ENCODE results near the gene OR10K2. TPM values are rescaled to one million over a fixed set of nuclear protein-coding genes. Genes with fewer than 3 reads are reported as not detected.
"Not testable (repeated sequence)": the region's sequence is repeated elsewhere in the genome, so short reads cannot be mapped to it uniquely, and the experiment has no call there.

Gene OR10K2
- total and polyA plus RNA-seq, 4 donors, result not detected

- Histone ChIP-seq H3K9me3 (ENCODE audit: control insufficient read depth in 4 of 4, insufficient read depth in 3 of 4, low read length in 3 of 4) (no peaks in the 10 kb centered on the region), H3K9ac (ENCODE audit: insufficient read depth in 1 of 2, low read length in 2 of 2) (no peak overlapping the region), H3K4me1 (ENCODE audit: control insufficient read depth in 5 of 5, insufficient read depth in 5 of 5, low read length in 5 of 5) (no peaks in the 10 kb centered on the region), H3K36me3 (ENCODE audit: control insufficient read depth in 4 of 4, insufficient read depth in 4 of 4, low read length in 4 of 4) (no peaks in the 10 kb centered on the region), H3K4me3 (no peak overlapping the region), H3K27me3 (ENCODE audit: control insufficient read depth in 3 of 3, insufficient read depth in 3 of 3, low read length in 2 of 3) (no peaks in the 10 kb centered on the region), H3K27ac (ENCODE audit: low read depth in 1 of 2, low read length in 1 of 2) (no peak overlapping the region)
- ATAC-seq (ENCODE audit: insufficient read depth, low FRiP score) (no peak), DNase-seq (no peak)
- WGBS, 2 donors, result 47 to 74% methylated on average over 1 of the region's 1 CpG
- TF ChIP-seq, protein P1, sequence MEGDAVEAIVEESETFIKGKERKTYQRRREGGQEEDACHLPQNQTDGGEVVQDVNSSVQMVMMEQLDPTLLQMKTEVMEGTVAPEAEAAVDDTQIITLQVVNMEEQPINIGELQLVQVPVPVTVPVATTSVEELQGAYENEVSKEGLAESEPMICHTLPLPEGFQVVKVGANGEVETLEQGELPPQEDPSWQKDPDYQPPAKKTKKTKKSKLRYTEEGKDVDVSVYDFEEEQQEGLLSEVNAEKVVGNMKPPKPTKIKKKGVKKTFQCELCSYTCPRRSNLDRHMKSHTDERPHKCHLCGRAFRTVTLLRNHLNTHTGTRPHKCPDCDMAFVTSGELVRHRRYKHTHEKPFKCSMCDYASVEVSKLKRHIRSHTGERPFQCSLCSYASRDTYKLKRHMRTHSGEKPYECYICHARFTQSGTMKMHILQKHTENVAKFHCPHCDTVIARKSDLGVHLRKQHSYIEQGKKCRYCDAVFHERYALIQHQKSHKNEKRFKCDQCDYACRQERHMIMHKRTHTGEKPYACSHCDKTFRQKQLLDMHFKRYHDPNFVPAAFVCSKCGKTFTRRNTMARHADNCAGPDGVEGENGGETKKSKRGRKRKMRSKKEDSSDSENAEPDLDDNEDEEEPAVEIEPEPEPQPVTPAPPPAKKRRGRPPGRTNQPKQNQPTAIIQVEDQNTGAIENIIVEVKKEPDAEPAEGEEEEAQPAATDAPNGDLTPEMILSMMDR (IDR thresholded peaks at IDR 0.05; ENCODE audit: control extremely low read depth, extremely low read depth), result no peak
These were observed 35.7 kb downstream of the OR10K2 start for GRCh38 chr1:158390331-158390730.

- Histone ChIP-seq H3K27me3 (ENCODE audit: control insufficient read depth in 3 of 3, insufficient read depth in 3 of 3, low read length in 2 of 3) (no peaks in the 10 kb centered on the region), H3K27ac (ENCODE audit: low read depth in 1 of 2, low read length in 1 of 2) (no peak overlapping the region), H3K9ac (ENCODE audit: insufficient read depth in 1 of 2, low read length in 2 of 2) (no peak overlapping the region), H3K4me1 (ENCODE audit: control insufficient read depth in 5 of 5, insufficient read depth in 5 of 5, low read length in 5 of 5) (no peaks in the 10 kb centered on the region), H3K9me3 (ENCODE audit: control insufficient read depth in 4 of 4, insufficient read depth in 3 of 4, low read length in 3 of 4) (peaks cover 0 to 16% (median 3%) of the 10 kb centered on the region in 4 donors), H3K4me3 (no peak overlapping the region), H3K36me3 (ENCODE audit: control insufficient read depth in 4 of 4, insufficient read depth in 4 of 4, low read length in 4 of 4) (no peaks in the 10 kb centered on the region)
- no peak for ATAC-seq (ENCODE audit: insufficient read depth, low FRiP score)
- DNase-seq, result no peak
- TF ChIP-seq, protein P1 (IDR thresholded peaks at IDR 0.05; ENCODE audit: control extremely low read depth, extremely low read depth), result no peak
- WGBS, 2 donors, result 38 to 49% methylated on average over 1 of the region's 1 CpG
These were observed 51.2 kb downstream of the OR10K2 start for GRCh38 chr1:158374860-158375259.

GRCh38 chr1:158374101-158374500 is 51.9 kb downstream of the OR10K2 start:
- H3K36me3 ChIP-seq (ENCODE audit: control insufficient read depth in 4 of 4, insufficient read depth in 4 of 4, low read length in 4 of 4); H3K27me3 ChIP-seq (ENCODE audit: control insufficient read depth in 3 of 3, insufficient read depth in 3 of 3, low read length in 2 of 3); H3K4me3 ChIP-seq; H3K4me1 ChIP-seq (ENCODE audit: control insufficient read depth in 5 of 5, insufficient read depth in 5 of 5, low read length in 5 of 5); DNase-seq; H3K27ac ChIP-seq (ENCODE audit: low read depth in 1 of 2, low read length in 1 of 2); H3K9ac ChIP-seq (ENCODE audit: insufficient read depth in 1 of 2, low read length in 2 of 2); ATAC-seq (ENCODE audit: insufficient read depth, low FRiP score): not testable (repeated sequence)
- 94 to 95% methylated on average over 22 to 25 of the region's 25 CpGs for WGBS, 2 donors
- peaks cover 0 to 16% (median 3%) of the 10 kb centered on the region in 4 donors for H3K9me3 ChIP-seq (ENCODE audit: control insufficient read depth in 4 of 4, insufficient read depth in 3 of 4, low read length in 3 of 4)

DNA sequence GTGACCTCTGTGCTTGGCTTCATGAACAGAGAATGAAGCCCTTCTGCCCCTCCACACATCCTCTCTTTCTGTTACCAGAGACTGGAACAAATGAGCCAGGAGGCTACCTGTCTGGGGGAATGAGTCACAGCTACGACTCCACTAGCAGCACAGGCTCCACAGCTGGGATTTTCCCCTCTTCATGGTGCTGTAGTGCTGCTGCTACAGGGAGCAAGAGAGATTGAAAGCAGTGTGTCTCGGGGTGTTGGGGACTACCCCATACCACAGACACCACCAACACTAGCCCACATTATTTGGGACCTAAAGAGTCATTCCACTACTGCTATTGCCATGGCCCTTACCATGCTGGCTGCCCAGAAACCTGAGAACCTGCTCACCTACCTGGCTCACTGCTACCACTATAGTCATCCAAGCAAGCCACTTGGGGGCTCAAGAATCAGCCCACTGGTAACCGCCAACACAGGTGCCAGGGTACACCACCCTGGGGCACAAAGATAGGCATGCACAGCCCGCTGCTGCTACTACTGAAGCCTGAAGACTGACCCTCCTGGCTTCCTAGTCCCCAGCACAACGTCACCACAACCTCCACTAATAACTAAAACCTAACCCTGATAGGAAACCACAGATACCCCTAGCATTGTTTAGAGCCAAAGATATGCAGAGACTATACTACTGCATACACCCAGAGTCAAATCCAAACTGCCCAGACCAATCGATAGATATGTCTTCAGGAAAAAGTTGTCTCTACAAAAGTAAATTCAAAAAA is 54.7 kb downstream of the OR10K2 start:
- TF ChIP-seq, protein P1 (IDR thresholded peaks at IDR 0.05; ENCODE audit: control extremely low read depth, extremely low read depth), result no peak
- Histone ChIP-seq H3K27me3 (ENCODE audit: control insufficient read depth in 3 of 3, insufficient read depth in 3 of 3, low read length in 2 of 3) (no peaks in the 10 kb centered on the region), H3K4me3 (no peak overlapping the region), H3K4me1 (ENCODE audit: control insufficient read depth in 5 of 5, insufficient read depth in 5 of 5, low read length in 5 of 5) (no peaks in the 10 kb centered on the region), H3K9ac (ENCODE audit: insufficient read depth in 1 of 2, low read length in 2 of 2) (no peak overlapping the region), H3K36me3 (ENCODE audit: control insufficient read depth in 4 of 4, insufficient read depth in 4 of 4, low read length in 4 of 4) (no peaks in the 10 kb centered on the region), H3K27ac (ENCODE audit: low read depth in 1 of 2, low read length in 1 of 2) (no peak overlapping the region), H3K9me3 (ENCODE audit: control insufficient read depth in 4 of 4, insufficient read depth in 3 of 4, low read length in 3 of 4) (peaks cover 0 to 18% (median 3%) of the 10 kb centered on the region in 4 donors)
- WGBS, 2 donors, result 73 to 92% methylated on average over 6 of the region's 6 CpGs
- ATAC-seq (ENCODE audit: insufficient read depth, low FRiP score) (no peak), DNase-seq (no peak)

Other genes with a start within 250 kb of the OR10K2 start
- gene CD1D, start 245.3 kb downstream of the OR10K2 start, total RNA-seq, result 1 to 10 TPM; 3.5 to 3.7 TPM
- 1 to 10 TPM; 4.7 to 9.9 TPM for gene CD1D, start 245.3 kb downstream of the OR10K2 start, polyA plus RNA-seq
- under 1 TPM in 1 of 2 donors, not detected in 1; 0.15 TPM for gene CD1A, start 171.8 kb downstream of the OR10K2 start, total RNA-seq
- gene CD1A, start 171.8 kb downstream of the OR10K2 start, polyA plus RNA-seq, result under 1 TPM; 0.15 to 0.87 TPM
- 1 to 10 TPM in 1 of 2 donors, under 1 TPM in 1; 0.92 to 2.3 TPM for gene CD1C, start 136.3 kb downstream of the OR10K2 start, total RNA-seq
- 1 to 10 TPM; 1.5 to 2.2 TPM for gene CD1C, start 136.3 kb downstream of the OR10K2 start, polyA plus RNA-seq
- gene CD1B, start 94.7 kb downstream of the OR10K2 start, total RNA-seq, result not detected
- under 1 TPM; 0.02 to 0.30 TPM for gene CD1B, start 94.7 kb downstream of the OR10K2 start, polyA plus RNA-seq
- gene CD1E, start 72.3 kb downstream of the OR10K2 start, total RNA-seq, result 1 to 10 TPM in 1 of 2 donors, under 1 TPM in 1; 0.55 to 1.3 TPM
- gene CD1E, start 72.3 kb downstream of the OR10K2 start, polyA plus RNA-seq, result under 1 TPM; 0.30 to 0.49 TPM
- gene OR10T2, start 26.8 kb downstream of the OR10K2 start, total RNA-seq, result not detected
- gene OR10T2, start 26.8 kb downstream of the OR10K2 start, polyA plus RNA-seq, result not detected
- not detected for gene OR10K1, start 35.6 kb upstream of the OR10K2 start, total RNA-seq
- gene OR10K1, start 35.6 kb upstream of the OR10K2 start, polyA plus RNA-seq, result not detected
- not detected for gene OR10R2, start 46.0 kb upstream of the OR10K2 start, total RNA-seq
- not detected for gene OR10R2, start 46.0 kb upstream of the OR10K2 start, polyA plus RNA-seq
- not detected for gene OR6Y1, start 128.2 kb upstream of the OR10K2 start, total RNA-seq
- not detected for gene OR6Y1, start 128.2 kb upstream of the OR10K2 start, polyA plus RNA-seq
- not detected for gene OR6P1, start 144.3 kb upstream of the OR10K2 start, total RNA-seq
- gene OR6P1, start 144.3 kb upstream of the OR10K2 start, polyA plus RNA-seq, result not detected
- gene OR10X1, start 153.7 kb upstream of the OR10K2 start, total RNA-seq, result not detected
- gene OR10X1, start 153.7 kb upstream of the OR10K2 start, polyA plus RNA-seq, result not detected
- gene OR10Z1, start 179.0 kb upstream of the OR10K2 start, total RNA-seq, result not detected
- not detected for gene OR10Z1, start 179.0 kb upstream of the OR10K2 start, polyA plus RNA-seq

Data from lung (tissue), 12 donors.